Iris pigment epithelial cell (primary cell): ENCODE measurements around the gene DAP.

Experiments
- DNase-seq: peaks from one replicate; pipeline ENCODE4 v3.0.0-alpha.2; 2011; ENCODE audit warnings: low read depth

The DAP gene

DNA sequence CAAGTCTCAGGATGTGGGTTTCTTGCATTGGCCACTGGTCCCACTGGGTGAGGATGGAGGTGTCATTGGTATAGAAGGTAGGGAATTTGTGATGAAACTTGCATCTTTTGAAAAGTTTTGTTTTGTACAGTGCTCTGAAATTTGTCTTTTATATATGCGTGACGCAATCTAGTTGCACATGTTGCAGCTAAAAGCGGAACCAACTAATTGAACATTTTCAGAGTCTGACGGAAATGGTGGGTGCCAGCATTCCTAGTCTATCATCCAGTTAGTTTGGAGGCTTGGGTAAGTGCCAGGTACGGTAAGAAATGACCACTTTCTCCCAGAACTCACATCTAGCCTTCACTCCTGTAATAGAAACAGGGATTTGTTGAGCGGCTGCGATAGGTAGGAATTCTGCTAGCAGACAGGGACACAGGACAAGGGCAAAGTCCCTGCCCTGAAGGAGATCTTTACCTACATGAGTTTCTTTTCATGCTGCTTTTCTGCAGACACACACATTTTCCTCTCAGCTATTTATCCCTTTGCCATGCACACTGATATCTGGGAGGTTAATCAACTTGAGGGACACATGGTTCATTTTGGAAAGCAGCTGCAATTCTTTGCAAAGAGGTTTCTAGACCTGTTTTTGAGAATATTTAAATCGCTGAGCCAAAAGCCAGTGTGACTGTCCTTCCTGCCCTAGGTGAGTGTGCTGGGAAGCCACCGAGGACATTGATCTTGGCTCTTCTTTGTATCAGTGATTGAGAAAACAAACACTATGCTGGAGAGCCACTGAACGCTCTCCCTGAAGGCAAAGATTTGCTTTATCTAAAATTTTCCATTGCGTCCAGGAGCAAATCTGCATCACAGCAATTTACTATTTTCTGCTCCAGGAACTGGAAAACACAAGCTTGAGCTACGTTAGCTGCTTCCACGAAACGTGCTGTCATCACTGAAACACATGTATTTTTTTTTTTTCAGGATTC is 89.7 kb downstream of the DAP start:
- DNase-seq = no peak

DNA sequence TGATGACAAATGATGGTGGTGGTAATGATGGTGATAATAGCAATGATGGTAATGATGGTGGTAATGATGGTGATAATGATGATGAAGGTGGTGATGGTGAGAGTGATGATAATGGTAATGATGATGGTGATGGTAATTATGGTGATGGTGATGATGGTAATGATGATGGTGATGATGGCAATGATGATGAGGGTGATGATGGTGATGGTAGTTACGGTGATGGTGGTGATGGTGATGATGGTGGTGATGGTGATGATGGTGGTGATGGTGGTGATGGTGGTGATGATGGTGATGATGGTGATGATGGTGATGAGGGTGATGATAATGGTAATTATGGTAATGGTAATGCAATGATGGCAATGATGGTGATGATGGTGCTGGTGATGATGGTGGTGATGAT is 91.1 kb downstream of the DAP start:
- no peak for DNase-seq

DNA sequence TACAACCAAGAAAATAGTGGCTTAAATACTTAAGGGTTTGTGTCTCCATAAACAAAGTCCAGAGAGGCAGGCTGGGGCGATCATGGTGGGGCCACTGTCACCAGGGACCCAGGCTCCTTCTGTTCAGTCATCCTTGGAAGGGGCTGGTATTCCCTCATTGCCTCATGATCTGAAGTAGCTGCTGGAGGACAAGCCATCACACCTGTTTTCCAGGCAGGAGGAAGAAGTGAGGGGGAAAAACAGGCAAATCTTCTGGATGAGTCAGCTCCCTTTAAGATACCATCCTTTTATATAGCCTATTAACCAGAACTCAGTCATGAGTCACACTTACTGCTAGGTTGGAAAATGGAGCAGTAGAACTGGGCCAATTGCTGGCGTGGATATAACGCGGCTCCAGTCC is 92.3 kb downstream of the DAP start:
- DNase-seq = peak; percentile 26

DNA sequence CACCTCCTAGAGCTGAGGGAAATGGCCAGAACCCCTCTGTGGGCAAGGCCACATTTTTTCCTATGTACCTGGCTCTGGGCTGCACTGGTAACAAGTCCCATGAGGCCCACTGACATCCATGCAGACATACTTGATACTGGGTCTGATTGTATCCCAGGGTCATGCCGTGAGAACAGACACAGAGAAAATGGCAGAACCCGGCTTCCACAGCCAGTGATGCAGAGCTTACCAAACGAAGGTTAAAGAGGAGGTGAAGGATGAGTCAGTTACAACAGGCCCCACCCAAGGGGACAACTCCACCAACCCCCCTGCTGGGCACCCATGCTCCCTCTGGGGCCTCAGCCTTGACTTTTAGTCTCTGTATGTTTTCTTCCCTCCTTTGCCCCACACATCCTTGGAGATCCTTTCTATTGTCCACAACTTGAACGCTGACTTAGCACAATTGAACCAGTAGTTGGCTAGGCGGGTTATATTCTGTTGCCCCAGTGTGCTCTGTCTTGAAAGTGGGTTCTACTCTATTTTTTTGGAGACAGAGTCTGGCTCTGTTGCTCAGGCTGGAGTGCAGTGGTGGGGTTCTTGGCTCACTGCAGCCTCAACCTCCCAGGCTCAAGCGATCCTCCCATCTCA is 93.5 kb downstream of the DAP start:
- no peak for DNase-seq

DNA sequence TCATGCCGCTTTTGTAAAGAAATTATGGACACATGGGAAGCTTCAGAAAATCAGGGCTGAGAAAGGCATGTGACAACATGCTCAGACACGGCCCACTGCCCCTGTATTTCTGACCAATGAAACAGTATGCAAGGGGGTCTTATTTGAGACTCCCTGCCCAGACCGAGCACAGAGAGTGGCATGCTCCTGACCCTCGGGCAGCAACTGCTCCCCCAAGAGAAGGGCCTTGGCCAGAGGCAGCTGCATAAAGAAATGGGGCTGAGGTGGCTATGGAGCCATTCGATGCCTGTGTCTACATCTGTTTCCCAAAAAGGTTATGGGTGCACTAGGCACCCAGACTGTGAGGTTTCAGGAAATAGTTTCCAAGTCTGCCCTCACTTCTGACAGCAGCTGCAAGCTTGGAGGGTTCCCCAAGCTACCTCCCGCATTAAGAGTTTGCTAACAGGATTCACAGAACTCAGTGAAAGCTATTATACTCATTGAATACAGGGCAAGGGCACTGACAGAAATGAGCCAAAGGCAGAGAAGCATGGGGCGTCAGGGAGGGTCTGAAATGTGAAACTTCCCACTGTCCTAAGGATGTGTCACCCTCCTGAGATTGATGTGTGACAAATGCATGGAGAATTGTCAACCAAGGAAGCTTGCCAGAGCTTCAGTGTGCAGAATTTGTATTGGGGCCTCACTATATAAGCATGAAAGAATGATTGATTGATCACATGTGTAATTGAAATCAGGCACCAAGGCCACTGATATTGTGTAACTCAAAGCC is 94.3 kb downstream of the DAP start:
- DNase-seq = no peak

DNA sequence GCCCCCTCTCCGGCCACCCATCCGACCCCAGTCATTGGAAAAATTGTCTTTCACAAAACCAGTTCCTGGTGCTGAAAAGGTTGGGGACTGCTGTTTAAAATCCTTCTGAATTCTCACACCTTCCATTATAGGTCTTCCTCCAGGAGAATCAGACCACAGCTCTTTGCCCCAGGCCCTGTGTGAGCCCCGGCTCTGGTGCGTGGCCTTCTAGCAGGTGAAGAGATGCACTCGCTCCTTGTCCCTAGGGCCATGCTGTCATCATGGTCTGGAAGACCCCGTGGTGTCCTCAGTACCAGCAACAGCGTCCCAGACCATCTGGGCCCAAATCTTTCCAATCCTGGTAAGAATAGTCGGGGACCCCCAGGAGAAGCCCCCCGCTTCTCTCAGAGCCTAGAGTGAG is 95.2 kb downstream of the DAP start:
- DNase-seq = no peak

DNA sequence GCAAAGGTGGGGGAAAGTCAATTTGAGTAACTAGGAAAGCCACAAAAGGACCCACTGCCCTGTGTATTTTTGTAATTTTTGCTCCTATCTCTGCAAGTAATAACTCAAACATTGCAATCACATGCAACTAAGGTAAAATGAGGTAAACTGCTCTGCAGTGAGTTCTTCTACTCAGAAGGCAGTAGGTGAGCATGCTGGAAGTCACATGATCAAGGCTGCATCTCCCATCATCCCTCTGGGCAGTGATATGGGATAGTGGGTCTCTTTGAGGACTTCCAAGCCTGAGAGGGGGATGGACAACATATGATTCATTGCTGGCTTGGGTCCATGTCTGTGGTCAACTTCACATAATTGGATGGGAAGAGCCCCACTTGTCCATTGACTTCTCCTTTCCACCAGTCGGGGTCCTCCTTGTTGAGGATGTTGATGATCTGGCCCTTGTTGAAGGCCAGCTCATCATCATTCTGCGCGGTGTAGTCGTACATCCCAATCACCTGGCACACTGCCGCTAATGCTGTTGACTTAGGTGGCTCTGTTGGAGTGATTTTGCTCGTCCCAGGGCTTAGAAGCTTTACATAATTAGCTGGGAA is 96.8 kb downstream of the DAP start:
- DNase-seq = peak; percentile 45

DNA sequence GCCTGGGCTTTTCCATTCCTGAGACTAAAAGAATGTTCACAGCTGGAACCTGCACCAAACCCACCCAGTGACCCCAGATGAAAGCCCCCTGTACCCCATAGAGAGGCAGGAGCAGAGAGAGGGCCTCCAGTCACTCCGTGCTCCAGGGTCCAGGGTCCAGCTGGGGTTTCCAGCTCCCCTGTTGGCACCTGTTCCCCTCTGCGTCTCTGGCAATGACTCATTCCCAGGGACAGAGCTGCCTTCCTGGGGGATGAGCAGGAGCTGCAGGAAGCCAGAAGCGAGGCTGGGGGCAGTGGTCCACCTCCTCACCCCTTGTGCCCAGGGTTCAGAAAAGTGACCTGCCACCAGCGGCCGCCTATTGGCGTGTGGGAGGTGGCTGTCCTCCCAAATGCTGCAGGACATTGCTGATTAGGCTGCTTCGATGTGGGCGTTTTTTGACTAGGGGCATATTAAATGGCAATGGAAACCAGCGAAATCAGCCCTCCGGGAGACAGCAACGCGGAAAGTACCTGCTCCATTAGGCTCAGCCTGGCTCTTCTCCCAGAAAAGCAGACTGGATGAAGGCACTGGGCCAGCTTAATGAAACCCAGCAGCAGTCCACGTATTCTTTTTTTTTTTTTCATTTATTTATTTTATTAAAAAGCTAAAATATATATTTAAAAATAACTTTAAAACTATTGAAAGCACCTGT is 97.4 kb downstream of the DAP start:
- DNase-seq = peak; percentile 39

DNA sequence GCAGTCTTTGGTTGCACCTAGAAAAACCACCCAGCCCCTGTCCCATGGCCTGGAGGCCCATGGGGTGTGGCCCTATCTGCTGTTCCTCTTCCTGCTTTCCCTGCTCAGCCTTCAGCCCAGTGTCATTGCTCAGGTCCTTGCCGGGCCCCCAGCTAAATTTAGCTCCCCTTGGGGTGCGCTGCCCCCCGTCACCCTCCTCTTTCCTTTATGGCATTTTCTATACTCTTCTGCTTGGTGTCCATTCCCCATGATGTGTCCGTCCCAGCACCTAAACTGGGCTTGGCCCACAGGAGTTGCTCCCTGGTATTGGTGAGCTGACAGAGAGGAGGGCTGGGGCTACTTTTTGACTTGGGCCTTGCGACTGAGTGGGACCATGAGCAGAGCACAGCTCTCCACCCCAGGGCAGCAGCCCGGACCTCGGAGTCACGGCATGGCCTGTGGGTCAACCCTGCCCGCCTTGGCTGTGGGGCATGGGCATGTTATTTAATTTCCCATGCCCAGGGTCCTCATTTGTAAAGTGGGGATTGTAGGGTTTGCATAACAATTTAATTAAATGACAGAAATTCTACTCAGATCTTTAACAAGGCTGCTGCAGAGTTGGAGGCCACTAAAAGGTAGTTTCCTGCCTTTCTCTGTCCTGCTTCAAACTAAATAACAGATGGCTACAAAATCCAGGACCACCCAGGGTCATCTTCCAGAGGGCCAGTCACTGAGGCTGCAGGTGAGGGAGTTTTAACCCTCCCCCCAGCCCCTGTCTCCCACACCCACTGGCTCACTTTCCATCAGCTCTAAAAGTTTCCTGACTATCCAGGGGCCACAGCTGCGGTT is 98.2 kb downstream of the DAP start:
- DNase-seq = no peak

DNA sequence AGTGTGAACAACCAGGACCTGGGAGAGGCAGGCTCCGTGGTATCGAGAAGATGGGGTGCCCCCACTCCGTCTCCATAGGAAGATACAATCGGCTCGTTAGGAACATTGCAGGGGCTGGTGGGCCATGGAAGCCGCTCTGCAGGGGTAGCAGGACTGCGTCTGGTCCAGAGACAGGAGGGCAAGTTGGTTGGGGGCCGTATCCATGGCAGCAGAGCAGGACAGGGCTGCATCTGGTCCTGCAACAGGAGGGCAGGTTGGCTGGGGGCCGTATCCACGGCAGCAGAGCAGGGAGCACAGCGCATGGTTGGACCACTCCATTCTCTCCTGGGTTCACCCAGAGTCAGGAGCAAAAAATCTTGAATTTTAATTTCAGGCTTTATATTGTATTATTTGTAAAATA is 99.0 kb downstream of the DAP start:
- DNase-seq = no peak

DNA sequence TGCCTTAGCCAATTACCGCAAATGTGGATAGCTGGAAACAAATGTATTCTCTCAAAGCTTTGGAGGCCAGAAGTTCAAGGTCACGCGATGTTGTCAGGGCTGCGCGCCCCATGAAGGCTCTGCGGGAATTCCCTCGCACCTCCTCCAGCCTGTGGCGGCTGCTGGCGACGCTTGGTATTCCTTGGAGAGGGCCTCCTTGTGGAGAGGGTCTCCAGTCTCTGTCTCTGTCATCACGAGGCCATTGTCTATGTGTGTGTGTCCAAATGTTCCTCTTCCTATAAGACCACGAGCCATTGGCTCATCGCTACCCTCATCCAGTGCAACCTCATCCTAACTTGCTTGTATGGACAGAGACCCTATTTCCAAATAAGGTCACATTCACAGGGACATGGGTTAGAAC is 99.6 kb downstream of the DAP start:
- DNase-seq = no peak

DNA sequence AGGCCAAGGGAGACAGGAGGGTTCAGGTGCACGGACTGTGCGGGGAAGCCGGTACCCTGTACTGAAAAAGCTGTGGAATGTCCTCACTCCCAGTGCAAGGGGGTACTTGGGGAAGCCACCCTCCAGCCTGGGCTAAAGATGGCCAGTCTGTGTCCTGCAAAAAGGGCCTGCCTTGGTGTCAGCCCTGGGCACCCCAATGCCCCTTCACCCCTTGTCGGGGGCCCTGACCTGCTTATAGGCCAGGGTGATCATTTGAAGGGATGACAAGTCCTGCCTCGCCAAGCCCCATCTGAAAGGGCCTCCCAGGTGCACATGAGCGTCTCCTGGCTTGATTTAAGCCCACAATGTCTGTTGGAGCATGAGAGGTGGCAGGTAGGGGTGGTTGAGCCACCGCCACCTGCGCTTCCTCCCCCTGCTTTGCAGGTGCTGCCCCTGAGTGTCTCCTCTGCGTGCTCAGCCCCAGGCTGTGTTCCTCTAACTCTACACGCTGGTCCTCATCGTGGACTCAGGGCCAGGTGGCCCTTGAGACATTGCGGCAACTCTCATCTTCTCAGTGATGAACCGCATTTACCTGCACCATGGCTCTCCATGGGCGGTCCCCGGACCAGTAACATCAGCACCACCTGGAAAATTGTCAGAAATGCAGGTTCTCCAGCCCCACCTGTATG is 100.2 kb downstream of the DAP start:
- no peak for DNase-seq

DNA sequence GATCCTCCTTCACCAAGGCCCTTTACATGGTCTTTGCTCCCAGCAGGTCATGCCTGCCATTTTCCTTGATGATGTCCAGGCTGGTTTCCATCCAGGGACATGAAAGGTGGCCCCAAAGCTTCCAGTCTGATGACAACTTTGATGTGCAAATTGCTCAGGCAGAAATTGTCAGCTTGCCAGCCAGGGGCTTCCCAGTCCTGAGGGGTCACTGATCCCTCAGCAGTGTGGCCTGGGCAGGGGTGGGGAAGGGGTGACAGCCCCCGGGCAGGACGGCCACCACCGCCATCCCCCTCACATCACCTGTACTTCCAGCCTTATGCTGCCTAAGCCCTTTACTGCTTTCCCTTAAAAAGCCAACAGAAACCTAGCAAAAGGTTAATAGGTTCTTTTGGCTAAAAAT is 100.9 kb downstream of the DAP start:
- no peak for DNase-seq

DNA sequence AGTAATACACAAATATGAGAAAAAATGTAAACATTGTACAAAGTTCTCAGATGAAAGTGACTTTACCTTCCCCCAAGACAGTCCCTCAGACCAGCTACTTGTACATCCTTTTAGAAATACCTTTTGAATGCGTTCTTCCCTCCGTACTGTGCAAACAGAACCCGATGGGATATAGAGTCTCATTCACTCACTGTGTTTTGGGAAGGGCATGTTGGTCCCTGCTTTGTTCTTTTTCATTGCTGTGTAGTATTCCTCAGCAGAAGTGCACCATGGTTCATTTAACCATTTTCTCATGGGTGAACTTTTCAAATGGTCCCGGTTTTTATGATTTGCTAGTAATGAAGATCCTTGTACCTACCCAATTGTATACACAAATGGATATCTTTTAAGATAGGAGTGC is 102.8 kb downstream of the DAP start:
- DNase-seq = no peak

DNA sequence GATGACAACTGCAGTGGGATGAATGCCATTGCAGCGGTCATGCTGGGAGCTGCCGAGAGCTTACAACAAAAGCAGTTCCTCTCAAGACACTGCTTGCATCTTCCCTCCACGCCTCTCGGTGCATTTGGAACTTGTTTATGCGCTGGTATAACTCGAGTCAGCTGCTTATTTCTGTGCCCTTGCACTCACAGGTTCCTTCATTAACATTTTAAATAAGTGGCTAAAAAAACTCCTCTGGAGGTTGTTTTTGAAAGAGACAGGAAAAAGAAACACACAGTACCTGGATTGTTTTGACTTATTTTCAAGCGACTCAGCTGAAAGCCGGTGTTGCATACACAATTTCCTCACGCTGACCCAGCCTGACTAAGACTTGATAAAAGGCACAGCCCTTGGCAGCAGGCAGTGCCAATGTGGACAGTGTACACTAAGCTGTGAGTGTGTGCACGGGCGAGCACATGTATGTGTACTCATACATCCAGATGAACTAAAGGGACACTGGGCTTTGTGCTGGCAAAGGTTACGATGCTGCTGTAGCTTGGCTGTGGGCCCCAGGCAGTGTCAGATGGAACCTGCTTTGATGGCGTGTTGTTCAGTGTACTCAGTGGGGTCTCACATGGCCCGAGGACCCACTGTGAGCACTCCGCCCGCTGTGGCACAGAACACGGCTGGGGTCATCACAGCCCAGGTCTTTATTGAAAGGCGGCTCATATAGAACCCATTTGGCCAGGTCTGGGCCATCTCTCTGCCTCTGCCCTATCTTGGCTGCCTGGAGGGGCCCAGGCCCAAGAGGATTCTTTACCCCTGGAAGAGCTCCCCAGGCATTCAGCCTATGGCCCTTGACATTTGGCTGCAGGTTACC is 104.8 kb downstream of the DAP start:
- peak; percentile 10 for DNase-seq

DNA sequence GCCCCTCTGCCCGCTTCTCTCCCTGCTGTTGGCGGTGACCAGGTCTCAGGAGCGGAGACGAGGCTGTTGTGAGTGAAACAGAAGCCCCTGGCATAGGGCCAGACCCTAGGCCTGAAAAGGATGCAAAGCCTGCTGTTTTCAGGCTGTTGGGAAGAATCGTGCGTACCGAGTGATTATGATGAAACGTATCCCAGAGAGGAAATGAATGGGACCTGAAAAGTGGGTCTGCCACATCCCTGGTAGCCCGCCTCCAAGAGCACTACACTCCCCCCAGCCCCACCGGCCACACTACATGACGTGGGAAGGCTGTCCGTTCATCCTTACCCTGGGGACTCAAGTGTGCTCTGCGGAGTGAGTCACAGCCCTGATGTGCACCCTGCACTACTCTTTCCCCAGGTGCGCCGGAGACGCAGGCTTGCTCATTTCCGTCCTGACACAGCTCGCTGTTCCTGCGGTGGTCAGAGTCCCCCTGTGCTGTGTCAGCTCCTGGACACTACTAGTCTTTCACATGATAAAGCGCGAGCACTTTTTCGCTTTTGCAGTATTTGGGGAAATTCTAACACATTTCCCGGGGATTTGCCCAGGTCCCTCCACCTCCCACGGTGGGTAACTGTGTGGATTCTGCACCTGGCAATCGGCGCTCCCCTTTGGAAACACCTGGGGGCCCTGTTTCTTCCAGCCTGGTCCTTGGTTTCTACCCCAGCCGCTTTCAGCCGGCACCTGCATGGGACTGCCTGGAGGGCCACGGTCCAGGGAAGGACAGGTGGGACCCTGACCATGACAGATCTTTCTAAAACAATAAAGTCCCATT is 105.7 kb downstream of the DAP start:
- DNase-seq = no peak

DNA sequence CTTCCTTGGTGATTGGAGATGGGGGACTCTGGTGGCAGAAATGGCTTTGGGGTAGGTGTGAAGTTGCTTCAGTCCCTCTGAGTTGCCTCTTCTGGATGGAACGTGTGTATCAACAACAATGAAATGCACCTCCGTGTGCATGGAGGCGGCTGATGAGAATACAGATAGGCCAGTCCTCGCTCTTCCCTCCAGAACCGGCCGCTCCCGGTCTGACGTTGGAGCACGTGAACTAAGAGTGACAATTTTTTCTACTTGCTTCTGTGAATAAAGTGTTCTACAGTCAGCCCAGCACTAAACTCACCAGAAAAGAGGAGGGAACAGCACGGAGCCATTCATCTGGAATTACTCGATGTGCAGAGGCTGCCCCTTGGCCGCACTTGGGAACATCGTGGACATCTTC is 106.5 kb downstream of the DAP start:
- no peak for DNase-seq

DNA sequence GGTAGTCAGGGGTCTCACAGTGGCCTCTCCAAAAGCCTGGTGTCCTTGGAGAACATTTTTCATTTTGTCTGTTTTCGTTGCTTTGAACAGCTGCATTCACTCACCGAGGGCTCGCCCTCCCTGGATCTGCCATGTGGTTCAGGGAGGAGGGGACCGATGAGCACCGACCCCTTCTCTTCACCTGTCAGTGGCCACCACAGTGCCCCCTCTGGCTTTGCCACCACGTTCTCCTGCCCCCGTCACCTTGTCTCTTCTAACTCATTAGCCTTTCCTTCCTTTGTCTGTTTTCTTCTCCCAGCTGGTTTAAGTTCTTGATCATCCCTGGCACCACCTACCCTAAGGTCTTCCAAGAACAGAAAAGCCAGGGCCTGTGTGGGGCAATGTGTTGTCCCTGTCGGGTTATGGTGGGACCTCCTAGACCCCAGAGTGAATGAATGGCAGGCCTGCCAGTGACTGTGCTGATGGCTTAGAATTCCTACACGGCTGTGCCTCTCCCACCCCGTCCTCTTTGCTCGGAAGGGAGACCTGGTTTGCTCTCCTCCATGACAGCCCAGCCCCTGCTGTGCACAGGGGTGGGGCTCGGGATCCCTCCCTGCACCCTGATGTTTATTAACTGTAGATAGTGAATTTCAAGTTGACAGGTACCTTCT is 107.2 kb downstream of the DAP start:
- DNase-seq = no peak
